HG02970 (cell line): ENCODE results near the gene PLA1A.
"Not testable (repeated sequence)": the region's sequence is repeated elsewhere in the genome, so short reads cannot be mapped to it uniquely, and the experiment has no call there.

Source experiments
- ATAC-seq: cut with Tn5 transposase; IDR thresholded peaks from one replicate; pipeline ENCODE4 v1.9.1; 2021; ENCODE audit warnings: mild to moderate bottlenecking, moderate library complexity, moderate number of reproducible peaks; ENCODE audit not compliant: unreplicated experiment, low FRiP score

Gene PLA1A

DNA sequence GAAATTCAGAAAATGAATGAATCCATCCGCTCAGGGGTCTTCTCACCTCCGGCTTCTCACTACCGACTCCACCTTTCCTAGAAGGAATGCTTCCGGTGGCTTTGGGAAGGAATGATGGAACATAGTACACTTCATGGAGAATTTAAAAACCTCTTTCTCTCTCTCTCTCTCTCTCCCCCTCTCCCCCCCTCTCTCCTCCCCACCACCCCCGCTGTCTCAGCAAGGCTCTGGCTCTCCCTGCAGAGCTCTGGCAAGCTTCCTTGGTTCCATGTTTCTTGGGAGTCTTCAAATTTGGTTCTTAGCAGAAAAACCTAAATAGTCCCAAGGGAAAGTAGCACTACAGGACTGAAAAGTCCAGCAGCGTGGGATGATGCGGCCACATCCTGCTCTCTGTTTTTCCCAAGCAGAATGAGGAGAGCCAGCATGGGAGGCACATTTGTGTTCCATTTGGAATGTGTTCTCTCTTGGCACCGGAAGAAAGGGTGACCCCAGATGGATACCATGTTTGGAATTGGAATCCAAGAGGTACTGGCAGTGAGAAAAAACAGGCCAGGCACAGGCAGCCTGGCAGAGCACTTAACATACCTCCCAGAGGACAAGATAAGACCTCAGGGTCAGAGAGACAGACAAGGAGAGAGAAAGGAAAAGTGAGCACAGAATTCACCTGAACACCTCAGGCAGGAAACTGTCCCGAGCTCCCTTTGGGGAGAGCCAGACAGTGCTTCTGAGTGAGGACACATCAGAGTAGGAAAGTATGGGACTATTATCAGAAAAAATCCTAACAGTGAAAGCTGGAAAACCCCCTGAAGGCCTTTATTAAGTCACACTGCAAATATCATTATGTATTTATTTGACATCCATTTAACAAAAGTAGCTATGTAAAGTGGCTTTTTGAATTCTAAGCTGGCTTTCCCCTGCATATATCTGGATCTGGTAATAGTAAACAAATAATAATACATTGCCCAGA lies 63.1 kb downstream of the PLA1A start, which contains the start of gene POPDC2:
Gene POPDC2 (minus strand): TSS at position 116 of the 967 bp plus-strand sequence. CDS start 166 bp downstream, outside the sequence.
- no peak for ATAC-seq

DNA sequence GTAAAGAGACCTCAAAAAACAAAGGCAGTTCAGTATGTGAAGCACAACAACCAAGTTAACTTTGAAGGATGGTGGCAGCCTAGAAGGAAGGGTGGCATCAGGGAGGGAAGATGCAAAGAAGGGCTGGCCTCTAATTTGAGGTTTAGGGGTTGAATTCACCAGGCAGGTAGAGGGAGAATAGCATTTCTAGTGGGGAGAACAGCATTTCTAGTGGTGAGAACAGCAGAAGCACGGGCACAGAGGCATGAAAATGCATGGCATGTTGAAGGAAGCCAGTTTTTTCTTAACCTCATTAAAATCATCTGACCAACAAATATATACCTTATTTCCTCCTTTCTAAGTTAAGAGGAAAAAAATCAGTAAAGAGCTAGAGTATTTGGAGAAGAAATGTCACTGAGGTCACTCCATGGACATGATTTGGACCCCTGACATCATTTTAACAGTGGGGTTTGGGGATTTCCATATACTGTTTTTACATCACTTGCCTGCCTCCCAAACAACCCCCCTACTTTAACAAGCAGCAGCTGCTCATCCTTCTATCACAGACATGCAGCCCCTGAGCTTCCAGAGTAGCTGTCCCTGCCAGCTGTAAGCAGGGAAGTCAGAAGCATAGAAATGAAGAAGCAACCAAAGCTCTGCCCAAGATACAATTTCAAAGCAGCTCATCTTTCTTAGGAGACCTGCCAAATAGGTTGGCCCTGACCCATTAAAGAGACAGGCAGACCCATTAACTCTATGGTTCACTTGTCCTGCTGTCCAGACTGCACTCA lies 65.1 kb downstream of the PLA1A start:
- ATAC-seq = no peak

DNA sequence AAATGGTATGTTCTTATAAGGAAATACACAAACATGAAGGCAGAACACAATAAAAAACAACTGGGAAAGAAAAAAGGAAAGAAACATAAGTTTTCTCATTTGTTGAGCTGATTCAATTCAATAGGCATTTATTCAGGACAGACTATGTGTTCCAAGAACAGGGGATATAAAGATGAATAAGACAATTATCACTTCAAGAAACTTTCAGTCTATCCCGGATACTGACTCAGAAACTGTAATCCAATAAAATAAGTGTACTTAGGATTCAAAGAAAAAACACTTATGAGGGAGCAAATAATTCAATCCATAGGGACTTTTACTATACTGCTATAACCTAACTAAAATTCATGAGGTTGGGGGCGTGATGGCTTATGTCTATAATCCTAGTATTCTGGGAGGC lies 66.2 kb downstream of the PLA1A start:
- ATAC-seq = no peak

DNA sequence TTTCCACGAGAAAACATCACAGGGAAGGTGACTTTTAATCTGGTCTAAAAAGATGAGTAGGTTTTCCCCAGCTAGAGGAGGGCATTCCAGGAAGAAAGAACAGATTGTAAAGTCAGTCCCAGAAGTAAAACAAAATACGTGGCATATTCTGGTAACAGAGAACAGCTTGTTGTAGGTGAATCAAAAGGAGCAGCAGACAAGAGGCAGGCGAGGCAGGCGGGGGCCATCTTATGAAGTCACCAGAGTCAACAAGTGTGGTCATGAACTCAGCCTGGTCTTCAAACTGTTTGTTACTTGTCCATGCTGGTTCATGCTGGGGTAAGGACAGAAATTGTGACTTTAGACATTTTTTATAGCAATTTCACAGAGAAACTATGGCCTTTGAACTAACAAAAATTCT lies 66.7 kb downstream of the PLA1A start:
- no peak for ATAC-seq

DNA sequence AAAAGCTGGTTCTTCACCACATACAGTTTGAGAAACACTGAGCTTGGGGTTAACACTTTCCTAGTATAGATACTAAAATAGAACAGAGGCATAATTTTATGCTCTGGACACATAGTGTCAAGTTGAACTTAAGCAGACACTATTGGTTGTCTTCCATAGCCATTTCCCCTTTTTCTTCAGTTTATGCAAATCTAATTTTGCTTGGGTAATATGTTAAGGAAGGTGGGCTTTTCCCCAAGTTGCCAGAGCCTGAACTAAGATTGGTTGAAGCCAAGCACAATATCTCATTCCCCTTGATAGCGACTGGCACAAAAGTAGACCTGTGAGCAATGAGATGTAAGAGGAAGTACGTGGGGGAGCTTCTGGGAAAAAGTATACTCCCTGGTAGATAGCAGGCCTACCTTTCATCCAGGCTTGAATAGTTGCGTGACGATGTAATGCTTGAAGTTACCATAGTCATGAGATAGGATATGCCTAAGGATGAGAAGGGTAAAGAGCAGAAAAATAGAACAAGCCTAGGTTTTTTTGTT lies 67.2 kb downstream of the PLA1A start:
- no peak for ATAC-seq

DNA sequence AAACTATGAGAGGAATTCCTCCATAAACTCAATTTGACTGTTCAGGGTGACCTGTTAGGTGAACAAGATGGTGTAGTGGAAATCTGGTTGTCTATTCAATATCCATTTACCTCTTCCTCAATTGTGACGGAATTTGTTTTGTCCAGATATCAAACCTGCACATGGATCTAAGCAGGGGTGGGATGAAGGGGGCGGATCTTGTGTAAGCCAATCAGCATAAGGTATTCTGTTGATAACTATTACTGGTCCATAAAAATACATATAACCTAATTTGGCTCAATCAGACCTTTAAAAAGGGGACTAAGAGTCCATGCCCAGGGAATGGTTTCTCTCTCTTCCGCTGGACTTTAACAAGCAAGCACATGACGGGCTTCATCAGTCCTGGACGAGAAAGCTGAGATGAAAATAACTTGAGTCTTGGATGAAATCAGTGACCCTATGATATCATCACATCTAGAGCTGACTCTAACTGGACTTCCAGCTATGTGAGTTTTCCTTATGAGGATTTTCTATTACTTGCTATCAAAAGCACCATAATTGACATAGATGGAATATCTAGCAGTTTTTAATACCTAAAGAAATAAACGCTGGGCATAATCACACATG lies 68.4 kb downstream of the PLA1A start:
- no peak for ATAC-seq

DNA sequence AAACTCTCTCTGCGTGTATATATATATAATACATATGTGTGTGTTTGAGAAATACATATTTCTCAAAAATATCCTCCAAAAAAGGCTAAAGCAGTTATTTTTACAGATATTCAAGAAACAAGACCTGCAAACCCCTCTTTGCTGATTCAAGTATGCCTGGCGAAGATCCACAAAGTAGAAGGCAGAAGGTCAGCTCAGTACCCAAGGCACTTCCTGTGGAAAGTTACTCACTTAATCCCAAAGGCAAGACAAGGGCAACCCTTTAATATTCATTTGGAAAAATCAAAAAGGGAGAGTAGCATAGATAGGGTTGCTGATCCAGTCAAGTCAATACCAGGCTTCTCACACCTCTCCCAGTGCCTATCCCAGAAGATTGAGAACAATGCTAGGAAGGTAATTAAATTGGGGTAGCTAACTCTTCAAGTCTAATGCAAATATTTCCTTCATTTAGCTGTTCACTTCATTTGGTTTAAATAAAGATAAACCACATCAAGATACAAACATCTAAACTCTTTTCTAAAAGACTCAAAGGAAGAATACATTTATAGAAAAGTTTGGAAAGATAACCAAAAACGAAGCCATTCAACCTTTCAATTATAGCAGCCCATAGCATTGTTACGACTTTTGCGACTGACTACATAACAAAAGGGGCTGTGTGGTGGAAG lies 72.4 kb downstream of the PLA1A start:
- ATAC-seq = no peak

DNA sequence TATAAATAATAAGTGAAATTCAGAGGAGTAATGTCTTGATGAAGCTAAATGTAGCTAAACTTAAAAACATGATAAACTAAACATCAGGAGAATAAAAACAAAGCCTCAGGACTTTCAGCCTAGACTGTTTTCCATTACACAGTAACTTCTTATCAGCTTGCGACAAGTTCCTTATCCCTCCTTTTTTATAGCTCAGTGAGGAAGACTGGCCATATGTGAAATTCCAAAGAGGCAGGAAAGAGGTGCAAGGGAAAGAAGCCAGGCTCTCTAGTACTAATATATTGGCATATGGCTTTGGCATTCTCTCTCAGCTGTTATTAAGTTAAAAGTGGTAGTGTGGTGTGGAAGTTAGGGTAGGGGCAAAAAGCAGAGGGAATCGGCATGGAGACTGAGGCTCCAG lies 75.1 kb downstream of the PLA1A start:
- no peak for ATAC-seq

DNA sequence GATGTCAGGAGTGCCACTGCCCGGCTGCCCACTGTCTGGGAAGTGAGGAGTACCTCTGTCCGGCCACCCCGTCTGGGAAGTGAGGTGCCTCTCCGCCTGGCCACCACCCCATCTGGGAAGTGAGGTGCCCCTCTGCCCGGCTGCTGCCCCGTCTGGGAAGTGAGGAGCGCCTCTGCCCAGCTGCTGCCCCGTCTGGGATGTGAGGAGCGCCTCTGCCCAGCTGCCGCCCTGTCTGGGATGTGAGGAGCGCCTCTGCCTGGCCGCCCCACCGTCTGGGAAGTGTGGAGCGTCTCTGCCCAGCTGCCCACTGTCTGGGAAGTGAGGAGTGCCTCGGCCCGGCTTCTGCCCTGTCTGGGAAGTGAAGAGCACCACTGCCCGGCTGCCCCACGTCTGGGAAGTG lies 76.2 kb downstream of the PLA1A start:
- ATAC-seq = no peak

DNA sequence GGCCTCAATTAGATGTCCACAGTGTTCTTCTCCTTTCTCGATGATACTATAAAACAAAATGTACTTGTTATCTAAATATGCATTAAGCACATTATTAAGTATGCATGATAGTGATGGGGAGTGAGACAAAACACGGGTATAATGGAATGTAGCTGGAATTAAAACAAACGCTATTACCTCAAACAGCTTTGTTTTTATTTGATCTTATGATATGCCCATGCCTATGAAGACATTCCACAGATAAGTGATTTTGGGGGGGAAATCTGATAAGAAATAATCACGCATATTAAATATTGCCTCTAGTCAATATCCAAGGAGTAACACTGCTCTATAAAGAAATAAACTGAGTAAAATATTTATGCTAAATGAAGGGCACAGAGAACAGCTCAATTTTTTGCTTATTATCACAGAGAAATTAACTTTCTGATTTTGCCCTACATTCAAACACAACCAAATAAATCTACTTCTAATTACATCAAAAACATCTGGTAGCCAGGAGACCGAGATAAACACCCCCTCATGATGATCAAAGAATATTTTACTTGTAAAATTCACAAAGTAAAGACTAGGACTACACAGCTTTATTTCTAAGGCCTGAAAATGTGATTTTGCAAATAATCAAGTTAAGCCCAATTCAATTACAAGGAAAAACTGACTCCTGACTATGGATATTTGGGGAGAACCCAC lies 77.6 kb downstream of the PLA1A start:
- no peak for ATAC-seq

DNA sequence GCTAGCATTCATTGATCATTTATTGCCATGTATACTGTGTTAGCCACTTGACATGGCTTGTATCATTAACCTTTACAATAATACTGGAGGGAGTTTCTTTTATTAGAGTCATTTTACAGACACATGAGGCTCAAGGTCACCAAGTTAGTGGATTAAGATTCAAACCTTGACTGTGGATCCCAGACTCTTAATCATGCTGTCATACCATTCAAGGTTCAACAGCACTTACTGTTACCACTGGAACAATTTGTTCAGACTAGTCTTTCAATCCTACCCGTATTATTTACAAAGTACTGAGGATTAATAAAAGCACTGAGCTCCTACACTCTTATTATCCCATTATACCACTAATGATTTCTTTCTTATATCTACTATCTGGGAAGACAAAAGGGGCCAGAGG lies 78.3 kb downstream of the PLA1A start:
- ATAC-seq = no peak

DNA sequence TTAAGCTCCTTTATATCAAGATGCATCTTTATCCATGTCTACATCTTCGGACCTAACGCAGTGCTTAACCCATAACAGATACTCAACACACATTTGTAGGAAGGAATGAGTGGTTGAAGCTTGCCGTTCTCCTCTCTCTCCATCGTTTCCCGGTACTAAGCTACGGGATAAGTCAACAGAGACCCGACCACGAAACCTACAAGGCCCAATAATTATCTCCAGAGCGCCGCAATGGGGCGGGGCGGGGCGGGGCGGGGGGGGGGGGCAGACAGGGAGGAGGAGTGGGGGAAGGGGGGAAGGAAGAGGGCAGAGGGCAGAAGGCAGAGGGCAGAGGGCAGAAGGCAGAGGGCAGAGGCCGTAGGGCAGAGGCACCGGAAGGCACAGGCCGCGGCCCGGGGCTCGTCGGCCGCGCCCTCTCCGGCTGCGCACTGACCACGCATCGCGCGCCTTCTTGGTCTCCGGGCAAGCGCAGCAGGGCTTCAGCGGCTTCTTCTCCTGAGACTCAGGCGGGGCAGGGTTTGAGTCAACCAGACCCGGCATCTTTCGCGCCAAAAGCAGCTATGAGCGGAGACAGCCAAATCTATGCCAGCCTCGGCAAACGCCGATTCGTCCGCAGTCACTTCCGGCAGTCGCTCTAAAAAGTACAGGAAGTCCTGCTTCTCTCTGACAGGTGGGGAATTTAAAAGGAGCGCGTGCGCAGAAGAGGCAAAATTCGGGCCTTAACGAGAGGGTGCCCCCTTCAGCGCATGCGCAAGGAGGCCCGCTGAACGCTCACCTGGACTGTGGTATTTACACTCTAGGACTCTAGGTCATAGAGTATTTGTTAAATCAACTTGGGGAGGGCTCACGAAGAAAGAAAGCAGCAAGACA lies 79.3 kb downstream of the PLA1A start, which contains the start of gene COX17:
Gene COX17 (minus strand): TSS at position 636 of the 870 bp plus-strand sequence. CDS start 96 bp downstream, at position 540.
- ATAC-seq = peak; percentile 92

DNA sequence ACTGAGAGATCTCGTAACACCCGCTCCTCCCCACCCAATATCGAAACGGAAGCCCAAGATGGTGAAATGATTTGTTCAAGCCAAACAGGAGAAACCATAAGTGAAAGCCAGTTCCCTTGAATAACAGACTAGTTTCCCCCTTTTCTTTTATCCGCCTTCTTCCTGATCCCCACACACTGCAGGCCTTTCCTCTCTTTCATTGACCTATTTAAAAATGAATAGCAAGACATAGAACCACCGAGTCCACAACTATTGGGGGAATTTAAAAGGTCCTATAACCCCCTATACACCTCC lies 79.9 kb downstream of the PLA1A start:
- ATAC-seq = no peak

DNA sequence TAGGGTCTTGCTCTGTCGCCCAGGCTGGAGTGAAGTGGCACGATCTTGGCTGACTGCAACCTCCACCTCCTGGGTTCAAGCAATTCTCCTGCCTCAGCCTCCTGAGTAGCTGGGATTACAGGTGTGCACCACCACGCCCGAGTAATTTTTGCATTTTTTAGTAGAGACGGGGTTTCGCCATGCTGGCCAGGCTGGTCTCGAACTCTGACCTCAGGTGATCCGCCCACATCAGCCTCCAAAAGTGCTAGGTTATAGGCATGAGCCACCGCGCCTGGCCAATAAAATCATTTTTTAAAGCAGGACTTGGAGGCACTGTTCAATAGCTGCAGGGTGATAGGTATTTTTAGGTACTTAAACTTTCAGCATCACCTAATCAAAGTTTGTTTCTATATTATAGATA lies 80.5 kb downstream of the PLA1A start:
- not testable (repeated sequence) for ATAC-seq
